SU-DHL-6 (cell line): ENCODE data around the gene DUSP21.

ENCODE experiments used
- H2AFZ ChIP-seq: fragments of 200-600 bp; sonication (generic); 2 replicates; pipeline ENCODE4 v1.6.1; 2014; ENCODE audit warnings: low read depth, mild to moderate bottlenecking, moderate library complexity, mixed read lengths, antibody characterized with exemption, low read length; ENCODE audit not compliant: severe bottlenecking
- H3F3A ChIP-seq: fragments of 200-600 bp; shearing (Covaris generic); 2 replicates; pipeline ENCODE4 v1.6.0; 2016; ENCODE audit warnings: antibody characterized with exemption, mild to moderate bottlenecking; ENCODE audit not compliant: insufficient read depth
- H3K27ac ChIP-seq: fragments of 200-600 bp; sonication (generic); 2 replicates; pipeline ENCODE4 v1.5.1; 2016; ENCODE audit warnings: low read depth, mild to moderate bottlenecking, low read length, moderate library complexity, mixed read lengths
- H3K27me3 ChIP-seq: fragments of 200-600 bp; sonication (generic), shearing (Covaris generic); 2 replicates; pipeline ENCODE4 v1.6.0; 2014; ENCODE audit warnings: mild to moderate bottlenecking, low read length
- H3K36me3 ChIP-seq: fragments of 200-600 bp; sonication (generic); 2 replicates; pipeline ENCODE4 v1.6.1; 2014; ENCODE audit warnings: mild to moderate bottlenecking, low read length, mixed read lengths
- H3K4me2 ChIP-seq: fragments of 300-600, 200-600 bp; shearing (Covaris generic), sonication (generic); 2 replicates; pipeline ENCODE4 v1.6.0; 2014; ENCODE audit warnings: low read length, low read depth, mild to moderate bottlenecking; ENCODE audit not compliant: poor library complexity, severe bottlenecking
- H3K4me3 ChIP-seq: fragments of 200-600 bp; sonication (generic); 2 replicates; pipeline ENCODE4 v1.5.1; 2014; ENCODE audit warnings: antibody characterized with exemption, low read length, mild to moderate bottlenecking, mixed read lengths; ENCODE audit not compliant: insufficient read depth, poor library complexity, severe bottlenecking
- H3K79me2 ChIP-seq: fragments of 200-600 bp; sonication (generic); 2 replicates; pipeline ENCODE4 v1.6.1; 2014; ENCODE audit warnings: mild to moderate bottlenecking, low read length, moderate library complexity; ENCODE audit not compliant: insufficient read depth
- H3K9ac ChIP-seq: fragments of 200-600 bp; sonication (generic); 2 replicates; pipeline ENCODE4 v1.7.0; 2014; ENCODE audit warnings: mild to moderate bottlenecking, low read length
- H3K9me2 ChIP-seq: fragments of 200-600 bp; sonication (generic); replicated peaks from 2 replicates; pipeline ENCODE4 v1.6.1; 2014; ENCODE audit warnings: low read length; ENCODE audit not compliant: insufficient read depth
- H3K9me3 ChIP-seq: fragments of 200-600 bp; sonication (generic); 2 replicates; pipeline ENCODE4 v1.6.1; 2014; ENCODE audit warnings: low read length, mixed read lengths; ENCODE audit not compliant: insufficient read depth
- H4K20me1 ChIP-seq: fragments of 200-600 bp; sonication (generic); 2 replicates; pipeline ENCODE4 v1.6.1; 2014; ENCODE audit warnings: low read depth, mild to moderate bottlenecking, antibody characterized with exemption, low read length, moderate library complexity, mixed read lengths
- EZH2phosphoT487 ChIP-seq: fragments of 200-600 bp; sonication (generic), shearing (Covaris generic); conservative IDR thresholded peaks from 2 replicates; pipeline ENCODE4 v1.6.1; 2018; ENCODE audit warnings: mild to moderate bottlenecking, antibody characterized with exemption, low read length, moderate library complexity, mixed read lengths
- TF ChIP-seq, protein P1 (sequence below): fragments of 200-600 bp; sonication (generic); IDR thresholded peaks from one replicate; pipeline ENCODE4 v1.5.1; 2017; ENCODE audit warnings: antibody characterized with exemption, mild to moderate bottlenecking, low read length, moderate library complexity; ENCODE audit not compliant: insufficient read depth, poor library complexity, severe bottlenecking

Gene DUSP21

DNA sequence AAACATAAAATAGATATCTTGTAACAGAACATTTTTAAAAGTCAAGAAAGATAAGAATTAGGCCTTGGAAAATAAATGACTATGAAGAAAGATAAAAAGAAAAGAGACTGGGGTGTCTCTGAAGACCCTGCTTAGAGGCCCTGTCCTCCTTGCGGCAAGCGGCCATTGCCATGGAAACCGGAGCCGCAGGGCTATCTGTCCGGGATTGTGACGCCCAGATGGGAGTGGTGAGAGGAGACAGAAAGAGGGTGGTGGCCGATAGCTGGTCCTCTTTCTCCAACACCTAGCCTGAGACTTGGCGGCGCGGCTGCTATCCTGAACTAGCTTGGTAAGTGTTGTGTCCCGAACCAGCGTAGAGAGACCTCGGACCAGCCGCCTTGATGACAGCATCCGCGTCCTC is at the start of gene DUSP21:
Gene DUSP21 (plus strand): TSS at position 269 of the 400 bp plus-strand sequence. CDS start 112 bp downstream, at position 381.
- Histone ChIP-seq H3K9me3 (no peaks in the 10 kb centered on the region), H3K27me3 (no peaks in the 10 kb centered on the region), H3K9ac (no peak within 1 kb of the TSS), H4K20me1 (no peaks in the 10 kb centered on the region), H3K27ac (no peak within 1 kb of the TSS), H3K36me3 (no peaks in the 10 kb centered on the region), H3K4me3 (no peak within 1 kb of the TSS), H3K4me2 (no peak within 1 kb of the TSS), H3F3A (no peaks in the 10 kb centered on the region), H3K9me2 (no peaks in the 10 kb centered on the region), H2AFZ (no peak within 1 kb of the TSS), H3K79me2 (no peaks in the 10 kb centered on the region)
- TF ChIP-seq EZH2phosphoT487, result no peak
- TF ChIP-seq, protein P1, sequence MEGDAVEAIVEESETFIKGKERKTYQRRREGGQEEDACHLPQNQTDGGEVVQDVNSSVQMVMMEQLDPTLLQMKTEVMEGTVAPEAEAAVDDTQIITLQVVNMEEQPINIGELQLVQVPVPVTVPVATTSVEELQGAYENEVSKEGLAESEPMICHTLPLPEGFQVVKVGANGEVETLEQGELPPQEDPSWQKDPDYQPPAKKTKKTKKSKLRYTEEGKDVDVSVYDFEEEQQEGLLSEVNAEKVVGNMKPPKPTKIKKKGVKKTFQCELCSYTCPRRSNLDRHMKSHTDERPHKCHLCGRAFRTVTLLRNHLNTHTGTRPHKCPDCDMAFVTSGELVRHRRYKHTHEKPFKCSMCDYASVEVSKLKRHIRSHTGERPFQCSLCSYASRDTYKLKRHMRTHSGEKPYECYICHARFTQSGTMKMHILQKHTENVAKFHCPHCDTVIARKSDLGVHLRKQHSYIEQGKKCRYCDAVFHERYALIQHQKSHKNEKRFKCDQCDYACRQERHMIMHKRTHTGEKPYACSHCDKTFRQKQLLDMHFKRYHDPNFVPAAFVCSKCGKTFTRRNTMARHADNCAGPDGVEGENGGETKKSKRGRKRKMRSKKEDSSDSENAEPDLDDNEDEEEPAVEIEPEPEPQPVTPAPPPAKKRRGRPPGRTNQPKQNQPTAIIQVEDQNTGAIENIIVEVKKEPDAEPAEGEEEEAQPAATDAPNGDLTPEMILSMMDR, result no peak

DNA sequence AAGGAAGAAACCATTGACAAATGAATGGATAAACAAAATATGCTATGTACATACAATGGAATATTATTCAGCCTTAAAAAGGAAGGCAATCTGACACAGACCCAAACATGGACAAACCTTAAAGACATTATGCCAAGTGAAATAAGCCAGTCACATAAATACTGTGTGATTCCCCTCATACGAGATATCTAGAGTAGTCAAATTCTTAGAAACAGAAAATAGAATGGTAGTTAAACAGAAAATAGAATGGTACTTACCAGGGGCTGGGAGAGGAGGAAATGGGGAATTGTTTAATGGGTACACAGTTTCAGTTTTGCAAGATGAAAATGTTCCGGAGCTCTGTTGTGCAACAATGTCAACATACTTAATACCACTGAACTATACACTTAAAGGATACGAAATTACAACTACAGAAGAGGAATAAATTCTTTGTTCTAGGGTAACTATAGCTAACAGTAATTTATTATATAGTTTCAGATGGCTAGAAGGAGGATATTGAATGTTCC is 47.8 kb upstream of the DUSP21 start:
- Histone ChIP-seq H3K27me3 (no peaks in the 10 kb centered on the region), H2AFZ (no peak overlapping the region), H3K4me3 (no peak overlapping the region), H3K9ac (no peak overlapping the region), H3K79me2 (no peaks in the 10 kb centered on the region), H3K4me2 (no peak overlapping the region), H4K20me1 (no peaks in the 10 kb centered on the region), H3K36me3 (no peaks in the 10 kb centered on the region), H3K27ac (no peak overlapping the region), H3K9me3 (no peaks in the 10 kb centered on the region), H3K9me2 (no peaks in the 10 kb centered on the region), H3F3A (no peaks in the 10 kb centered on the region)
- no peak for TF ChIP-seq EZH2phosphoT487
- TF ChIP-seq, protein P1, result no peak

DNA sequence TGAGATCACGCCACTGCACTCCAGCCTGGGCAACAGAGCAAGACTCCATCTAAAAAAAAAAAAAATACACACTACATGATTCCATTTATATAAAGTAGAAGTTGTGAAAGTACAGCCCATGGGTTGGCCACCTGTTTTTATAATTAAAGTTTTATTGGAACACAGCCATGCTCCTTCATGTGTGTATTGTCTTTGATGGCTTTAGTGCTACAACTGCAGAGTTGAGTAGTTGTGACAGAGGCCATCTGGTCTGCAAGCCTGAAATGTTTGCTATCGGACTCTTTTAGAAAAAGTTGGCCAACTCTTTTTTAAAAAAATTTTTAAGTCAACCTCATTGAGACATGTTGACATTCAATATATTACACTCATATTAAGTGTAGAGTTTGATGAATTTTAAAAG is 41.2 kb upstream of the DUSP21 start:
- Histone ChIP-seq H3K27ac (no peak overlapping the region), H3K79me2 (no peaks in the 10 kb centered on the region), H3K9me3 (no peaks in the 10 kb centered on the region), H3F3A (no peaks in the 10 kb centered on the region), H3K9me2 (no peaks in the 10 kb centered on the region), H3K4me3 (no peak overlapping the region), H2AFZ (no peak overlapping the region), H3K27me3 (no peaks in the 10 kb centered on the region), H4K20me1 (no peaks in the 10 kb centered on the region), H3K4me2 (no peak overlapping the region), H3K9ac (no peak overlapping the region), H3K36me3 (no peaks in the 10 kb centered on the region)
- TF ChIP-seq, protein P1, result no peak
- no peak for TF ChIP-seq EZH2phosphoT487
